Breast epithelium (tissue), 3 donors: Measurements from ENCODE around the gene NINJ1.

ENCODE experiments used
- CTCF ChIP-seq, 3 donors: fragments of 450-650 bp; IDR thresholded peaks; one replicate each; pipeline ENCODE4 v1.5.1; 2016 to 2017; ENCODE audit warnings: antibody characterized with exemption in 3 of 3, mild to moderate bottlenecking in 3 of 3, moderate library complexity in 3 of 3
- POLR2A ChIP-seq: fragments of 450-650 bp; IDR thresholded peaks from one replicate; pipeline ENCODE4 v1.6.1; 2016; ENCODE audit warnings: antibody characterized with exemption, mild to moderate bottlenecking, moderate library complexity

GRCh38 chr9:93169444-93169843, 35.4 kb upstream of the NINJ1 start:
- TF ChIP-seq CTCF (IDR thresholded peaks at IDR 0.05) (no peak), POLR2A (no peak)
